Muscle of back (tissue), 11 donors: Measurements from ENCODE around the gene MAP2K6. TPM values are rescaled to one million over a fixed set of nuclear protein-coding genes. Genes with fewer than 3 reads are reported as not detected.

Experiments
- DNase-seq, 3 donors: peaks; one replicate each; pipeline versions ENCODE4 v3.0.0 to v3.0.0-alpha.2; 2013
- polyA plus RNA-seq, 10 donors: library from polyadenylated mRNA; unstranded; fragments of 120-200 nt; gene quantifications; one replicate each; pipeline ENCODE4 v1.2.1, GENCODE V29; 2013; ENCODE audit not compliant: insufficient read length in 10 of 10

Gene MAP2K6
- polyA plus RNA-seq, 10 donors = 11.6 to 23.9 (median 18.0) TPM

- DNase-seq = no peak
Observed at GRCh38 chr17:69528035-69528434, 113.5 kb downstream of the MAP2K6 start.

DNA sequence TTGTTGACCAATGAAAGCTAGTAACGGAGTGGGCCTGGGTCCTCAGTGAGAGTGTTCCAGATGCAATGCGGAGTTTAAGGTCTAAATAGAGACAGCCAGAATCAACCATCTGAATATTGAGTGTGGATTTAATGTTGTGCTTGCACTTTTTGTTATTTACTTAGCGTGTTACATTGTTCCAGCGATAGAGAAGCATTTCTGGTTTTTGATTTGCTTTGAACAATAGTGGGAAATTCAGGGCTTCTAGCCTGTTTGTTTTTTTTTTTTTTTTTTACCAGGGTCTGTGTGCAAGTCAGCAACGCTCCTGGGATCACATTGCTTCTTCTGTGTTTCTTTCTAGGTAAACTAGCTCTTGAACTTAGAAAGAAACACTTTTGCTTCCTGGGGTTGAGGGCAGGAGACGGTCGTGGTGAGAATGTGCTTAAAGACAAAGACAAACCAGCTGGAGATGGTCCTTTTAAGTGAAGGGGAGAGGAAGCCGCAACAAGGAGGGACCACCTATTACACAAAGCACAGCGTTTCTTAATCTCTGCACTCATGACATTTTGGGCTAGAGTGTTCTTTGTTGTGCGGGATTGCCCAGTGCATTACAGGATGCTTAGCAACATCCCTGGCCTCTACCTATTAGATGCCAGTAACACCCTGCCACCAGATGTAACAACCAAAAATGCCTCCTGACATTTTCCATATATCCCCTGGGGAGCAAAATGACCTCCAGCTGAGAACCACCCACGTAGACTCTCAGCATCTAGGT lies 119.2 kb downstream of the MAP2K6 start:
- no peak for DNase-seq

- no peak for DNase-seq
Observed at GRCh38 chr17:69534235-69534621, 119.7 kb downstream of the MAP2K6 start.

DNA sequence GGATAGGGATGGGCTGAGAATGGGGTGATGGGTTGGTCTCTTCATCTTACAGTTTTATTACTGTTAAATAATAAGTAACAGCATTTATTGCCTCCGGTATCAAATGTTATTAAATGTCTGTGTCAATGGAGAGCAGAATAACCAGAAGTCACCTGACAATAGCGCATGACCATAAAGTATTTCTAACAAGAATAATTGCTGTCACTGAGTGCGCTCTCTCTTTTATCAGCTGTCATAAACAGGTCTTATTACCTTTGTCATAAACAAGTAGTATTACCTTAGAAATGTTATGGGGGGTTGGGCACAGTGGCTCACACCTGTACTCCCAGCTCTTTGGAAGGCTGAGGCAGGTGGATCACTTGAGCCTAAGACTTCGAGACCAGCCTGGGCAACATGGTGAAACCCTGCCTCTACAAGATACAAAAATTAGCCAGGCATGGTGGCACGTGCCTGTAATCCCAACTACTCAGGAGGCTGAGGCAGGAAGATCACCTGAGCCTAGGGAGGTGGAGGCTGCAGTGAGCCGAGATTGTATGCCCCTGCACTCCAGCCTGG lies 120.6 kb downstream of the MAP2K6 start:
- DNase-seq = no peak

- no peak for DNase-seq
Observed at GRCh38 chr17:69538795-69539194, 124.3 kb downstream of the MAP2K6 start.

DNA sequence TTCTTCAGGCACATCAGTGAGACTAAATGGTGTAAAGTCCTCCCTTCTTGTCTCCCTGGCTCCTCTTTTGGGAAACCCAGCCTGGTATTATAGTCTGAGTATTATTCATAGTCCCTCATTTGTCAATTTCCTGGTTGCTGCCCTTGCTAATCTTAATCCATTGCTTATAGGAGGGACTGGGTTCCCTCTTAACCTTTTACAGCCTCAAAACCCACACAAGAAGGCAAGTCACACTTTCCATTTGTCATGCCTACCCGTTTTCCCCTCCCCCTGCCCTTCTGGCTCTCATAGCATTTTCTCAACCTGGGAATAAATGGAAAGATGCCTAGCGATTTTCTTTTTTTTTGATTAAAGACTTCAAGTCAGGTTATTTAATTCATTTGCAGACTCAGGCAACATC lies 124.8 kb downstream of the MAP2K6 start:
- DNase-seq = no peak

GRCh38 chr17:69539781-69540319 lies 125.4 kb downstream of the MAP2K6 start:
- peak in 1 of 3 donors; percentile 13 for DNase-seq

- DNase-seq = no peak
Observed at GRCh38 chr17:69540356-69540755, 125.9 kb downstream of the MAP2K6 start.

DNA sequence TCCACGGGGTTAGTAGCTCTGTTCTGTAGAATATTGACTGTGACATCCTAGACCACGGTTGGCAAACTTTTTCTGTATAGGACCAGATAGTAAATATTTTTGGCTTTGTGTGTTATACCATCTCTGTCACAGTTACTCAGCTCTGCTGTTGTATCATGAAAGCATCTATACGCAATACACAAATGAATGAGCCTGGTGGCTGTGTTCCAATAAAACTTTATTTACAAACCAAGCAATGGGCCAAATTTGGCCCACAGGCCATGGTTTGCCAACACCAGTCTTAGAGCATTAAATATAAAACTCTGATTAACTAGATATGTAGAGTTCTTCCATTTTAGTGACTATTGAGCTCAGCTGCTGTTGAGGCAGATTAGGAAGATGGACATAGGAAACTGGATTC lies 132.7 kb downstream of the MAP2K6 start:
- DNase-seq = no peak

DNA sequence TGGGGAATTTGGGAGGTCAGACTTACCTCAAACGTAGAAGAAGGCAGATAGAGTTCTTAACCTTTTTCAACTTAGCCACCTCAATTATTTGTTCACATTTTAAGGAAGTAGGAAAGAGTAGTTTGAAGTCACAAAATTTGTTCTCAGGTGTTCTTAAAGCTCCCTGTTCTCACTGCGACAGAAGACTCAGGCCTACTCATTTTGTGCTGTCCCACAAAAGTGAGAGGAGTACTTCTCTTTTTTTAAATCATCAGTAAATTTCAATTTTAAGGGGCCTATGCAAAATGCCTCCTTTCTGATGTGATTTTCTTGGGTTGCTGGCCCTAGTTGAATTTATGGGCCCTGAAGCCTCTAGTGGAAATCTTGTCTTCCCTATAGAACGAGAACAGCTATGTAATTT lies 133.4 kb downstream of the MAP2K6 start:
- DNase-seq = no peak

DNA sequence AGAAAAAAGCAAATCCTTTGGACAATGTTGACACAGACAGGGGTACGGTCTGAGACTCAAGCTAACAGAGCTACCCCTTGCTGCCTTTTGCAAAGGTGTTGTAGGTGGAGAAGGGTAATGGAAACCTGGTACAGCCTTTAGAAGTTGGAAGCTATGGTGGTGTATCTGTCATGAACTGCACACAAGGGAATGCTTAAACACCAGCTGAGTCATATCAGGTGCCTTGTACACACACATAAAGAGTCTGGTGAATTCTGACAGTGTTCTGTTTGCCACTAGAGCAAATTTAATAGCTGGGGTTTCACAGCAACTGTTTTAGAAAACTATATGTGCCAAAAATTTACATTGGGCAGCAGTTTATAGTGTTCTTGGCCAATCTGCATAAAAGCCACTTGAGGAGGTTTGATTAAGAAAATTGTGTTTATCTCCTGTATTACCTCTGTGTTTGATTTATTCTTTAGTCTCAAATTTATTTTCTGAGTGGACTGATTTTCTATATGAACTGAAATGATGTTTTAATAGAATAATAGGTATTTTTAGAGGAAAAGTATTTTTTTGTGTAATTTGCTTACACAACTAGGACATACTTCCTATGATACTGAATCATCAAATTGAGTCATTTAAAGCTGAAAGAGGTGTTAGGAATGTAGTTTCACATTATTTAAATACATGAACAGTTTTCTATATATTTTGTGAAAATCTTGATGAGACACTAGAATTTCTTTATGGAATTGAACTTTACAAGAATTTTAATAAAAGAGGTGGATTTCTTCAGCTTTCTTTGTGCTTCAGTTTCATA lies 136.9 kb downstream of the MAP2K6 start:
- no peak for DNase-seq

GRCh38 chr17:69552986-69553667 lies 138.6 kb downstream of the MAP2K6 start:
- DNase-seq = no peak

GRCh38 chr17:69555056-69555455 lies 140.6 kb downstream of the MAP2K6 start:
- DNase-seq = no peak

- DNase-seq = no peak
Observed at GRCh38 chr17:69557339-69557738, 142.8 kb downstream of the MAP2K6 start.

GRCh38 chr17:69558796-69559195 lies 144.3 kb downstream of the MAP2K6 start:
- DNase-seq = no peak

DNA sequence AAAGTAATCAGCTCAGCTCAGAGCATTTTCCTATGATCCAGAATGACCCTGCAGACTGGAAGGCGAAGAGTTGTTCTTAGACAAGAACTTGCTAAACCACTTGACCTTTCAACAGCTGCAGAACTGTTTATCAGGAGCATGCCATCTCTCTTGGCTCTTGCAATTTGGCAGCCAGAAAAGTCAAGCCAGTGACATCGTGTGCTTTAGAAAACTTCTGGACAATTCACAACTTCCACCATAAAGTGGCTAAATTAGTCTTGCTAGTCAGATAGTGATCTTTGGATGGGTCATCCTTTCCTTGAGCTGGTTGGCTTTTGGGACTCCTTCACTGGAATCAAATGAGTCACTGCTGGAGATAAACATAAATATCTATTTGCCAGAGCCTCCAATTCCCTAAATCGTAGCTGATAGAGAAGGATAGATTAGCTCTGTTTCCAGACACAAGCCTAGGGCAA lies 146.5 kb downstream of the MAP2K6 start:
- DNase-seq = no peak

DNA sequence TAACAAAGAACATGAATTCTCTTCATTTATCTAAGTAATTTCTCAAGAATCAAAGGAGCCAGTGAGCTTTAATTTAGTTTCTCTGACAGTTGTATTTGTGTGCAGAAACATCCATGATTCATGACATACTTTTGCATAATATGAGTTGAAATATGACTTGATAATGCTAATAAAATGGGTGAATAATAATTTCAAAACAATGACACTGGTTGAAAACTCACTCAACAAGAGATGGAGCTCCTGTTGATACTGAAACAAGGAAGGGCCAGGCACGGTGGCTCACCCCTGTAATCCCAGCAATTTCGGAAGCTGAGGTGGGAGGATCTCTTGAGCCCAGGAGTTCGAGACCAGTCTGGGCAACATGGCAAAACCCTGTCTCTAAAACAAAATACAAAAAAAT lies 147.0 kb downstream of the MAP2K6 start:
- no peak for DNase-seq

- DNase-seq = no peak
Observed at GRCh38 chr17:69565447-69565846, 150.9 kb downstream of the MAP2K6 start.

GRCh38 chr17:69567130-69567529 lies 152.6 kb downstream of the MAP2K6 start:
- DNase-seq = peak in 1 of 3 donors; percentile 30

- DNase-seq = no peak
Observed at GRCh38 chr17:69572747-69573146, 158.2 kb downstream of the MAP2K6 start.

- DNase-seq = no peak
Observed at GRCh38 chr17:69573396-69573795, 158.9 kb downstream of the MAP2K6 start.
